T-helper 2 cell treated with Interferon-gamma antibody and Interleukin-4, amounts not matched to agents 5 μg/mL and 100 μg/mL, for 36 hours (primary cell): ENCODE measurements around the gene CLSTN1.

Source experiments
- DNase-seq: peaks from one replicate; pipeline ENCODE4 v3.0.0; 2021; ENCODE audit warnings: low spot score
- H3K27ac Mint-ChIP-seq: one replicate; pipeline ENCODE4 v1.8.0; 2021; ENCODE audit warnings: mild to moderate bottlenecking, mixed read lengths
- H3K27me3 Mint-ChIP-seq: one replicate; pipeline ENCODE4 v1.8.0; 2021; ENCODE audit warnings: low read depth, mixed read lengths
- H3K36me3 Mint-ChIP-seq: one replicate; pipeline ENCODE4 v1.8.0; 2021; ENCODE audit warnings: low read depth, mixed read lengths
- H3K4me1 Mint-ChIP-seq: one replicate; pipeline ENCODE4 v1.8.0; 2021; ENCODE audit warnings: low read depth, mixed read lengths
- H3K4me3 Mint-ChIP-seq: one replicate; pipeline ENCODE4 v1.8.0; 2022; ENCODE audit warnings: mild to moderate bottlenecking, moderate library complexity, mixed read lengths
- H3K9me3 Mint-ChIP-seq: one replicate; pipeline ENCODE4 v1.8.0; 2021; ENCODE audit warnings: mixed read lengths

The CLSTN1 gene

DNA sequence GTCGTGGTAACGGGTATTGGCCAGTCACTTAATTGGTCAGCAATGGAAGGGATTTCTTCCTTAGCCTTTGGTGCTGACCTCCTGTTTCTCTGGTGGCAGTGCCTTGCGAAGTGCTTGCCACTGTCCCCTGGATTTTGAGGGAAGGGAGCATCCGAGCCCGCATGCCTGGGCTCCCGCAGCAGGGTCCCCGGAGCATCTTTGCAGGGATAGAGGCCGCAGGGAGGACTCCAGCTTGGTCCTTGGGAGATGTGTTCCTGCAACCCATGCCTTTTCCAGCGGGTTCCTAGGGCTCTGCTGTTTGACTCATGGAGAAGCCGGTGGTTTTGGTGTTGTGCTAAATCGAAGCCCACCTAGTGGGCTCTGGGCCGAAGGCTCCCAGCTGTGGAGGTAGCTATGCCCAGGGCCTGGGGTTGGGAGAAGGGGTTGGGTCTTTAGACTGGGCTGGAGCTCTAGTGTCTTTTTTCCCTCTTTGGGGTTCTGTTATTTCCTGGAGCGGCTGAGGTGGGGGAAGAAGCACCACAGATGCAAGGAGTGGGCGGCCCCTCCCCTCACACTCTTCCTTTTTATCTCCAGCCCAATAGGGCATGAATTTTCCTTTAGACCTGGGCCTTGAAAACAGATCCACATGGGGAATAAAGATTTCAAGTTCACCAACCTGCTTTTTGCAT lies 133.2 kb downstream of the CLSTN1 start:
- H3K27me3 Mint-ChIP-seq, result no peaks in the 10 kb centered on the region

DNA sequence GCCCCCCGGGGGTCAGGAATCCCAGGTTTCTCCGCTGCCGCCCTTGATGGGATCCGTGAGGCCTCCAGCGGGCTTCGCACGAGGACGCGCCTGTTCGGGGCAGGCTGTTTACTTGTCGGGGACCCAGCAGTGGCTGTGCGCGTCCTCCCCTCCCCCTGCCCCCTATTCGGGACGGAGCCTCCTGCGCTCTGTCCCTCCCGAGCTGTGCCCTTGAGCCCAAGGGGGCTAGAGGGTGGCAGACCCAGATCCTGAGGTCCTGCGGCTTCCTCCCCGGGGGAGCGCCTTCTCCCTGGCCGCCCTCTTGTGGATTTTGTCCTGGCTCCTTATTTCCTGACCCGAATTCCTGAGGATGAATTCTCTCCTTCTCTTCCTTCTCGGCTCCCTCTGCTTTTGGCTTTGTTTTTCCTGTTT lies 133.8 kb downstream of the CLSTN1 start:
- Mint-ChIP-seq H3K36me3 (peaks cover 41% of the 10 kb centered on the region), H3K9me3 (no peaks in the 10 kb centered on the region), H3K27me3 (no peaks in the 10 kb centered on the region), H3K4me1 (peaks cover 43% of the 10 kb centered on the region), H3K4me3 (peak overlapping the region; percentile 84), H3K27ac (peak overlapping the region; percentile 66)
- no peak for DNase-seq

More for the DNA sequence above, 133.2 kb downstream of the CLSTN1 start:
- peak overlapping the region; percentile 66 for H3K27ac Mint-ChIP-seq
- H3K9me3 Mint-ChIP-seq, result no peaks in the 10 kb centered on the region
- peak overlapping the region; percentile 84 for H3K4me3 Mint-ChIP-seq
- DNase-seq, result no peak
- H3K36me3 Mint-ChIP-seq, result peaks cover 45% of the 10 kb centered on the region
- H3K4me1 Mint-ChIP-seq, result peaks cover 48% of the 10 kb centered on the region

DNA sequence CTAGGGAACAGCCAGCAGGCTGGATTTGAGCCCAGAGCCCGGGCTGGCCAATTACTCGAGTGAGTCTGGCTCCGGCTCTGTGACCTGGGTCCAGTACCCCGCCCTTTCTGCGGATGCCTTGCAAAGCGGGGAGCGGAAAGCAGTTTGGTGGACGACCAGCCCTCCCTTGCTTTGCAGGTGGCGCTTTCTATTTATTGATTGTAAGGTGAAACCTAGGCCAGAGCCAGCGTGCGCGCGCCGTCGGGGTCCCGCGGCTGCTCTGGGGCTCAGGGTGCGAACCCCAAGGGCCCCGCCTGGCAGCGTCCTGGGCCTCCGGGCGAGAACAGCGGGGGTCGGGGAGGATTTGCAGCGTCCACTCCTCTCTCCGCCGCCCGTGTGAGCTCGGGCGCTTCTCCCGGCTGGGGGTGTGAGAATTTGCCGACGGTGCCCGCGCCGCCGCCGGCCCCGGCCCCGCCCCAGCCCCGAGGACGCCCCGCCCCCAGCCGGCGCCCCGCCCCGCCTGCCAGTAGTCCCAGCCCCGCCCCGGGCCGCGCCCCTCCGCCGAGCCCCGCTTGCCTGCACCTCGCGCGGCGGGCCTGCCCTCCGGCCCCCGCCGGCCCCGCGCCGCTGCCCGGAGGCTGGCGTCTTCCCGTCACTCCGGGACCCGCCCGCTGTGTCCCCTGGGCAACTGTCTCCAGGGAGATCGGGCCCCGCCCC lies 134.6 kb downstream of the CLSTN1 start:
- DNase-seq, result peak; percentile 73
- Mint-ChIP-seq H3K36me3 (peaks cover 38% of the 10 kb centered on the region), H3K27ac (peak overlapping the region; percentile 15), H3K4me1 (peaks cover 43% of the 10 kb centered on the region), H3K4me3 (peak overlapping the region; percentile 70), H3K9me3 (no peaks in the 10 kb centered on the region), H3K27me3 (no peaks in the 10 kb centered on the region)

DNA sequence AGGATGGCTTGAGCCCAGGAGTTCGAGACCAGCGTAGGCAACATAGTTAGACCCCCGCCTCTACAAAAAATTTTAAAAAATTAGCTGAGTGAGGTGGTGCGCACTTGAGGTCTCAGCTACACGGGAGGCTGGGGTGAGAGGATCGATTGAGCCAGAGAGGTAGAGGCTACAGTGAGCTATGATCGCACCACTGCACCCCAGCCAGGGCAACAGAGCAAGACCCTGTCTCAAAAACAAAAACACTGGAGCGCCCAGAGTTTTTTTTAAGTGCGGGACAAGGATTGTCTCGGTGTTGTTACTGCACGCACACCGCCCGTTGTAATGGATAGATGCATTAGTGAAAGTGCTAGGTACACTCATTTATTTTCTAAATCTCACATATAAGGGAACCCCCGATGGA lies 135.2 kb downstream of the CLSTN1 start:
- Mint-ChIP-seq H3K4me1 (peaks cover 48% of the 10 kb centered on the region), H3K36me3 (peaks cover 37% of the 10 kb centered on the region), H3K27me3 (no peaks in the 10 kb centered on the region), H3K9me3 (no peaks in the 10 kb centered on the region), H3K27ac (peak overlapping the region; percentile 63), H3K4me3 (peak overlapping the region; percentile 70)
- no peak for DNase-seq

DNA sequence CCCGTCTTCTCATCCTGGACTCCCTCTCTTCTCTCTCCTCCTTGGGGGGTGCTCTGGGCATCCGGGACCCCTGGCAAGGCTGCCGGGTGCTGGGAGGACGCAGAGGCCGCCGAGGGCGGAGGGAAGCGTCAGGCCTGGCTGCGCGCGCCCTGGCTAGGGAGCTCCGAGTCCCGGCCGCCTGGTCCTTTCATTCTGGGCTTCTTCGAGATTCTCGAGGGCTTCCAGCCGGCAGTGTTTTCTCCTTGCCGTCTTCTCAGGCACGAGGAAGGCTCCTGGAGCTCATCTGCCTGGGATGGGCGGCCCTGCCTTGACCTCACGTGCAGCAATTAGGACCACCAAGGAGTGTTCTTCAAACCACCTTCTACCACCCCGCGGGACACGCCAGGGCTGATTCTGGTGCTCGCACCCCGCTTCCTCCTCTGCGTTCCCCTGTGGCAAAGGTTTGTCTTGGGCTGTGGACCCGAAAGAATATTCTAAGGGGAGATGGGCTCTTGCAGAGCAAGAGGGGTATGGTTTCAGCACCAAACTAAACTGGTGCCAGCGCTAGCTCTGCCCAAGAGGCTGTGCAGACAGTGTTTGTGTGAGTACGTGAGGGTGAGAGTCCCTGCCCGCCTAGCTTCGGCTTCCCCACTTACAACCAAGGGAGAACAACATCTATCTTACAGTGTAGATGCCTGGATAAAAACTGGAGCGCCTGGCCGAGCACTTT lies 135.7 kb downstream of the CLSTN1 start:
- H3K4me3 Mint-ChIP-seq, result peak overlapping the region; percentile 70
- peaks cover 37% of the 10 kb centered on the region for H3K36me3 Mint-ChIP-seq
- H3K4me1 Mint-ChIP-seq, result peaks cover 50% of the 10 kb centered on the region
- no peaks in the 10 kb centered on the region for H3K27me3 Mint-ChIP-seq
- H3K27ac Mint-ChIP-seq, result peak overlapping the region; percentile 67
- no peak for DNase-seq
- H3K9me3 Mint-ChIP-seq, result no peaks in the 10 kb centered on the region

DNA sequence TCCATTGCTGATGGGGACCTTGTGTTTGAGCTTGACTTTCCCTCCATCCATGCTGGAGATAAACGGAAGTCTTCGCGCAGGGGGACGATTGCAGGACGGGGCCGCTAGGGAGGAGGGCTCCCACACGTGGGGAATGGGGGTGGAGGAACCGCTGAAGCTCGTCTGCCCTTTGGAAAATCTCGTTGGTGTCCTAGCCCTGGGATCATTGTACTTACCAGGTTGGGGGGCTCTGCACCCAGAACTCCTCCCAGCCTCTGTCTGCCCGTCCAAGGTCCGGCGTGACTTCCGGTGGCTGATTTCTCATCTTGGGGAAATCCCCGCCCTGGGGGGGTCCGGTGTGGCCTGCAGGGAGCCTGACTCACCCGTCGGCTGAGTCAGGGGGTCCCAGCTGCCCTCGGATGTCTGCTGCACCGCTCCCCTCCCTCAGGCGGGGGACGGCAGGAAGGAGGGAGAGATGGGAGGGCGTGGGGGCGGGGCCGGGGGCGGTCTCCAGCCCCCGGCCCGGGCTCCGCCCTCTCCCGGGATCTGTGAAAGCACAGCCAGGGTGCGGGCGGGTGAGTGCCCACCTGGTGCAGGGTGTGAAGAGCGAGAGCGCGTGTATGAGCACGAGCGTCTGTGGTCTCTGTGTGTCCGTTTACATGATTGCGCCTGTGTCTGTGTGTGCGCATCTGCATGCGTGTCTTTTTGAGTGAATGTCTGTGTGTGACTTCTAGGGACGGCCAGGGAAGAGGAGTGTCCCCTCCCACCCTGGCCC lies 136.5 kb downstream of the CLSTN1 start:
- DNase-seq, result peak; percentile 75
- Mint-ChIP-seq H3K36me3 (peaks cover 33% of the 10 kb centered on the region), H3K4me3 (peak overlapping the region; percentile 70), H3K9me3 (no peaks in the 10 kb centered on the region), H3K27me3 (no peaks in the 10 kb centered on the region), H3K27ac (peak overlapping the region; percentile 71), H3K4me1 (peaks cover 49% of the 10 kb centered on the region)

DNA sequence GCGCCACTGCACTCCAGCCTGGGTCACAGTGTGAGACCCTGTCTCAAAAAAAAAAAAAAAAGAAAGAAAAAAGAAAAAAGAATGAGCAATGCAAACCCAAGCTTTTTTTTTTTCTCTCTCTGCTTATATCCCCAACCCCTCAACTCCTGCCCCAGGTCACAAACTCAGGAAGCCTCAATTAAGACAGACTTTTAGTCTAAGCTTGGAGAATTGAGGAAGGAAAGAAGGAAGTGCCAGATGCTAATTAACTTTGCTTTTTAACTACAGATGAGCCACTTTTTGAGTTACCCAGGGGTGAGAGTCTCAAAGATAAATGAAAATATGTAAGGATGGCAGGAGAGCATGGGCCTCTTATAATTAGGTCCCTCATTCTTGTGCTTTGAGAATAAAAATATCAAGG lies 139.0 kb downstream of the CLSTN1 start:
- H3K36me3 Mint-ChIP-seq, result peaks cover 17% of the 10 kb centered on the region
- DNase-seq, result no peak
- H3K9me3 Mint-ChIP-seq, result no peaks in the 10 kb centered on the region
- H3K4me3 Mint-ChIP-seq, result no peak overlapping the region
- H3K27me3 Mint-ChIP-seq, result no peaks in the 10 kb centered on the region
- H3K4me1 Mint-ChIP-seq, result peaks cover 37% of the 10 kb centered on the region
- H3K27ac Mint-ChIP-seq, result peak overlapping the region; percentile 65

DNA sequence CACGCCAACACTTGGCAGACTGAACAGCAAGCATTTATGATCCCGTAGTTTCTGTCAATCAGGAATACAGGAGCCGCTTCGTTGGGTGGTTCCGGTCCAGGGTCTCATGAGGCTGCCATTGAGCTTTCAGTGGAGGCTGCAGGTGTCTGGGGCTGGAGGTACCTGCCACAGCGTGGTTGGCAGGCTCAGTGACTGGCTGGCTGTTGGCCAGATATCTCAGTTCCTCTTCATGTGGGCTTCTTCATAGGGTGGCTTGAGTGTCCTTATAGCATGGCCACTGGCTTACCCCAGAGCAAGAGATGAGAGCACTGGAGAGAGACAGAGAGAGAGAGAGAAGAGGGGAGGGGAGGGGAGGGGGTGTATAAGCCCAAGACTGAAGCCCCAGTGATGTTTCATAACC lies 142.9 kb downstream of the CLSTN1 start:
- H3K36me3 Mint-ChIP-seq, result peaks cover 36% of the 10 kb centered on the region
- no peak for DNase-seq
- peaks cover 40% of the 10 kb centered on the region for H3K4me1 Mint-ChIP-seq
- no peak overlapping the region for H3K4me3 Mint-ChIP-seq
- no peak overlapping the region for H3K27ac Mint-ChIP-seq
- H3K27me3 Mint-ChIP-seq, result no peaks in the 10 kb centered on the region
- H3K9me3 Mint-ChIP-seq, result no peaks in the 10 kb centered on the region

DNA sequence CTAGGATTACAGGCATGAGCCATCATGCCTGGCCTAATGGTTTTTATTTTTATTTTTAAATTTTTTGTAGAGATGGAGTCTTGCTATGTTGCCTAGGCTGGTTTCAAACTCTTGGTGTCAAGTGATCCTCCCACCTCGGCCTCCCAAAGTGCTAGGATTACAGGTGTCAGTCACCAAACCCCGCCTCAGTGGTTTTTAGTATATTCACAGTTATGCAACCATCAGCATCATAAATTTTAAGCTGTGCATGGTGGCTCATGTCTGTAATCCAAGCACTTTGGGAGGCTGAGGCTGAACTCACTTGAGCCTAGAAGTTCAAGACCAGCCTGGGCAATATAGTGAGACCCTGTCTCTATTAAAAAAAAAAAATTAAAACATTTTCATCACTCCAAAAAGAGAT lies 143.7 kb downstream of the CLSTN1 start:
- peaks cover 34% of the 10 kb centered on the region for H3K36me3 Mint-ChIP-seq
- H3K27ac Mint-ChIP-seq, result no peak overlapping the region
- no peak overlapping the region for H3K4me3 Mint-ChIP-seq
- peaks cover 37% of the 10 kb centered on the region for H3K4me1 Mint-ChIP-seq
- no peak for DNase-seq
- no peaks in the 10 kb centered on the region for H3K27me3 Mint-ChIP-seq
- H3K9me3 Mint-ChIP-seq, result no peaks in the 10 kb centered on the region
